Calu3 (cell line): ENCODE measurements around the gene OS9. TPM values are rescaled to one million over a fixed set of nuclear protein-coding genes. Genes with fewer than 3 reads are reported as not detected.
A peak's percentile ranks its signal among the peaks of the same experiment; 100 is the strongest.

Experiments used
- BruUV-seq: library from RNA; stranded (reverse); fragments of 400-500 nt; replicated peaks from 2 replicates; lab custom pipeline; 2021; lab: Mats Ljungman, UMichigan
- CTCF ChIA-PET: fragments of 300-600 bp; sonication (Branson Sonifier 250); formaldehyde crosslinking; loops from one replicate; lab custom pipeline; 2022; ENCODE audit warnings: antibody characterized with exemption; lab: Charles Lee
- DNase-seq: peaks from one replicate; pipeline ENCODE4 v3.0.0; 2022
- H3K27ac Mint-ChIP-seq: one replicate; pipeline ENCODE4 v1.8.0; 2022; ENCODE audit warnings: mixed read lengths; ENCODE audit not compliant: unreplicated experiment
- H3K27me3 Mint-ChIP-seq: one replicate; pipeline ENCODE4 v1.8.0; 2022; ENCODE audit warnings: mixed read lengths; ENCODE audit not compliant: unreplicated experiment
- H3K36me3 Mint-ChIP-seq: one replicate; pipeline ENCODE4 v1.8.0; 2022; ENCODE audit warnings: mild to moderate bottlenecking, moderate library complexity, mixed read lengths; ENCODE audit not compliant: insufficient read depth, unreplicated experiment
- H3K4me1 Mint-ChIP-seq: one replicate; pipeline ENCODE4 v1.8.0; 2022; ENCODE audit warnings: mild to moderate bottlenecking, low read depth, mixed read lengths; ENCODE audit not compliant: unreplicated experiment
- H3K4me3 Mint-ChIP-seq: one replicate; pipeline ENCODE4 v1.8.0; 2022; ENCODE audit warnings: mild to moderate bottlenecking, low read depth, moderate library complexity, mixed read lengths; ENCODE audit not compliant: unreplicated experiment
- H3K9me3 Mint-ChIP-seq: one replicate; pipeline ENCODE4 v1.8.0; 2022; ENCODE audit warnings: low read depth, mixed read lengths; ENCODE audit not compliant: unreplicated experiment
- intact Hi-C: fragments of 100-400 bp; cut with micrococcal nuclease; formaldehyde crosslinking; loops from one replicate; pipeline ENCODE4 v1.10.0; 2022; ENCODE audit not compliant: unreplicated experiment
- total RNA-seq: library from RNA; stranded (reverse); gene quantifications from 2 replicates; pipeline ENCODE4 v1.2.3, GENCODE V29; 2022
- TF ChIP-seq, protein P1 (sequence below): fragments of 200-600 bp; IDR thresholded peaks from one replicate; pipeline ENCODE4 v1.8.0; 2022; ENCODE audit warnings: antibody characterized with exemption; ENCODE audit not compliant: unreplicated experiment

The OS9 gene
- total RNA-seq, 1 experiment from 2014 or later = 221 TPM

DNA sequence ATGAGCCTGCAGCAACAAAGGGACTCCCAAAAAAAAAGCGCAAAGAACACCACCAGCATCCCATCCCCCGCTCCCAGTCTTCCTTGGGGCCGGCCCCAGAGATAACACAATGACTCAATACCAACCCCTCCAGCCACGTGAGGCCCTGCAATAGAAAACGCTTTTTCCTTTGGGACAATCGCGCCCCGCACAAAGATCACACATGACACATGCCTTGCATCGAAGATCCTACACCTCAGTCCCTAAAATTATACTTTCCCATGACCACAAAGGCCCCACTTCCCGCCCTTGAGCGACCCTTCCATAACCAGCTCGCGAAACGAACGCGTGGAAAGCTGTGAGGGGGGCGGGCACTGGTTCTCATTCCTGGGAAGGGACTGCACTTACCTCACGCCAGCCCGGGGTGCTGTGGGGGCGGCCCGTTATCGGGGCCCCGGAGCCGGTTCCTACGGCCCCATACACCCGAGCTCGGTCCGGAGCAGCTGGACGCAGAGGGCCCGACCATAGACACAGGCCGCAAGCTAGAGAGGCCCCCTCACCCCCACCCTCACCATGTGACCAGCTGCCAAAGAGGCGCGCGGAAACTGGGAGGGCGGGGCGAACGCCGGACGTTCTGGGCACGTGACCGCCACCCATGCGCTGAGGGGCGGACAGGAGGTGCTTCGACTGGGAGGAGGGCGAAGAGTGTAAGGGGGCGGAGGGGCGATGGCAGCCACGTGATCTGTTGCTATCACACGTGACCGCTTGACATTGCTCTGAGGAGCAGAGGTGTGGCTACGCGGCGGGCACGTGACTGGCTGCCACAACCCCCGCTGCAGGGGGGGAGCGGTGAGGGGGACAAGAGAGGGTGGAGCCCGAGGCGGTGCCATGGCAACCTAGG lies 58.1 kb downstream of the OS9 start, which contains the start of gene CDK4:
Gene CDK4 (minus strand): TSS at position 523 of the 880 bp plus-strand sequence. CDS start 593 bp downstream, outside the sequence.
- no peaks in the 10 kb centered on the region for H3K27me3 Mint-ChIP-seq
- H3K4me1 Mint-ChIP-seq = peaks cover 48% of the 10 kb centered on the region
- TF ChIP-seq, protein P1, sequence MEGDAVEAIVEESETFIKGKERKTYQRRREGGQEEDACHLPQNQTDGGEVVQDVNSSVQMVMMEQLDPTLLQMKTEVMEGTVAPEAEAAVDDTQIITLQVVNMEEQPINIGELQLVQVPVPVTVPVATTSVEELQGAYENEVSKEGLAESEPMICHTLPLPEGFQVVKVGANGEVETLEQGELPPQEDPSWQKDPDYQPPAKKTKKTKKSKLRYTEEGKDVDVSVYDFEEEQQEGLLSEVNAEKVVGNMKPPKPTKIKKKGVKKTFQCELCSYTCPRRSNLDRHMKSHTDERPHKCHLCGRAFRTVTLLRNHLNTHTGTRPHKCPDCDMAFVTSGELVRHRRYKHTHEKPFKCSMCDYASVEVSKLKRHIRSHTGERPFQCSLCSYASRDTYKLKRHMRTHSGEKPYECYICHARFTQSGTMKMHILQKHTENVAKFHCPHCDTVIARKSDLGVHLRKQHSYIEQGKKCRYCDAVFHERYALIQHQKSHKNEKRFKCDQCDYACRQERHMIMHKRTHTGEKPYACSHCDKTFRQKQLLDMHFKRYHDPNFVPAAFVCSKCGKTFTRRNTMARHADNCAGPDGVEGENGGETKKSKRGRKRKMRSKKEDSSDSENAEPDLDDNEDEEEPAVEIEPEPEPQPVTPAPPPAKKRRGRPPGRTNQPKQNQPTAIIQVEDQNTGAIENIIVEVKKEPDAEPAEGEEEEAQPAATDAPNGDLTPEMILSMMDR = no peak
- TSS peak; percentile 69 for BruUV-seq
- DNase-seq = peak; percentile 99
- peak within 1 kb of the TSS; percentile 90 for H3K27ac Mint-ChIP-seq
- CTCF ChIA-PET = no interaction called here
- H3K4me3 Mint-ChIP-seq = peak within 1 kb of the TSS; percentile 99
- H3K36me3 Mint-ChIP-seq = peaks cover 75% of the 10 kb centered on the region
- H3K9me3 Mint-ChIP-seq = no peaks in the 10 kb centered on the region
- intact Hi-C loops = no loop called here

DNA sequence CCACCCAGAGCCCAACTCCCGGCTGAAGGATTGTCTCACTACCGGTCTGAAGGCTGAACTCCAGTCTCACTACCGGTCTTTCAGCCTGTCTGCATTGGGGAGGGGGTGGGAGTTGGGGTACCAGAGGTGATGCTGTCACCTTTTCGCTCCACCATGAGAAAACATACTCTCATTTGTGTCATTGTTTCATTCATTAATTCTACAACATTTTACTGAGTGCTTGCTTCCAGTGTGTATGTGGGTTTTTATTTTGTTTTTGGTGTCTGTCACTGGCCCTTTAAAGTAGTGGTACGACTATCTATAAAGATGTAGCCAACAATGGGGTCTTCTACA lies 58.7 kb downstream of the OS9 start:
- H3K36me3 Mint-ChIP-seq = peaks cover 73% of the 10 kb centered on the region
- H3K4me1 Mint-ChIP-seq = peaks cover 48% of the 10 kb centered on the region
- peak overlapping the region; percentile 99 for H3K4me3 Mint-ChIP-seq
- CTCF ChIA-PET = no interaction called here
- DNase-seq = no peak
- peak overlapping the region; percentile 90 for H3K27ac Mint-ChIP-seq
- H3K27me3 Mint-ChIP-seq = no peaks in the 10 kb centered on the region
- TF ChIP-seq, protein P1 = no peak
- intact Hi-C loops = no loop called here
- no TSS peak for BruUV-seq
- no peaks in the 10 kb centered on the region for H3K9me3 Mint-ChIP-seq

DNA sequence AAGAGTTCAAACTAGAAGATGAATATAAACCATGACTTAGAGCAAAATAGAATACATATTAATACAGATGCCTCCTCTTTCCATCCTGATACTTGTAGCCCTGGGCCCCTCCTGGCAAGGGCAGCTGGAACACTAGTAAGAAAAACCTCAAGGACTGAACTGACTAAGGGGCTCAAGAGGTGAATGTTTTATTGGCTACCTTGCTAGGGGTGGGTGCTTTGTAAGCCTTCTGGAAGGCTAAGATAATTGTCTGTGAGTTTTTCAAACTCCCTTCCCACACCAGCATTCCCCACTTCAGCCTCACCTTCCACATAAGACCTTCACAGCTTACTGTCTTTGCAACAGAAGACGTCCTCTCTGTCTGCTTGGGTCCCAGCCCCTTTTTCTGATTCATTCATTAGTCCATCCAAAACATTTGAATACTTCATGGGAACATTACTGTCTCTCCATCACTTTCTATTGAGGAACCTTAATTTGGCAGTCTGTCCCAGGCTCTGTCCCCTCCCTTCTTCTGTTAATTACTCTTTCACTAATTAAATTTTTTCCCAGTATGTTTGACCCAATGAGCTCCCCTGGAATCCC lies 59.9 kb downstream of the OS9 start:
- Mint-ChIP-seq H3K4me1 (peaks cover 48% of the 10 kb centered on the region), H3K27ac (peak overlapping the region; percentile 82), H3K4me3 (peak overlapping the region; percentile 67), H3K36me3 (peaks cover 64% of the 10 kb centered on the region), H3K27me3 (no peaks in the 10 kb centered on the region), H3K9me3 (no peaks in the 10 kb centered on the region)
- BruUV-seq = no TSS peak
- CTCF ChIA-PET = interaction anchor here (1.0 kb wide), 1 partner anchor 9 kb away, joined by 4 read pairs; the partner anchor contains the start of gene TSPAN31
- TF ChIP-seq, protein P1 = no peak
- no peak for DNase-seq
- intact Hi-C loops = no loop called here

DNA sequence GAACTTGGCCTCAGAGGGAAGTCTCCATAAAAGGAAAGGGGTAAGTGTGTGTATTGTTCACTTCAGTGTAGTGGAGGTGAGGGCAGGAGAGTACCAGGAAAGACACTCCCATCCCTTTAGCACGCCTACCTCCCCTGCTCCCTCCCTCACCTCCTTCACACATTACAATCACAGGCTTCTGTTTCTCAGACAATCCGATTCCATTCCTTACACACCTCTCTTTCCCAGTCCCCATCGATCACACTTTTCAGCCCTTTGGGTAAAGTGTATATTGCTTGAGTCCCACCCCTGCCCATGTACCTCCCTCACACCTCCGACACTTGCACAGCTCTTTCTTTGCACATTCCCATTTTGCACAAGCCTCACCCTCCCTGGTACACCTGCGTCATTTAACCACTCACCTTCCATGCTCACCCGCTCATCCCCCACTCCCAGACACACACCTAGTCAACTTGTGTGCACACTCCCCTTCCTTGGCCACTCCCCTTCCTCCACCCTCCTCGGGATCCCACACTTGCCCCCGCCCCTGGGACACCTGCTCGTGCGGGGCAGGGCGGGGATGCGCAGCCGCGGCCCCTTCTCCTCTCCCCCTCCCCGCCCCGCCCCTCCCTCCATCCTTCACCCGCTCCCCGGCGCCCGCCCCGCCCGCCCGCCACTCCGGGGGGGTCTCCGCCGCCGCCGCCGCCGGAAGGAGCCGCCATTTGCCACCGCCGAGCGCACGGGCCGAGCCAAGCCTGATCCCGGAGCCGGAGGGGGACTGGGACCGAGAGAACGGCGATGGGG lies 60.7 kb downstream of the OS9 start, which contains the start of gene MARCHF9:
Gene MARCHF9 (plus strand): TSS at position 693 of the 783 bp plus-strand sequence. CDS start 426 bp downstream, outside the sequence.
- intact Hi-C loops = no loop called here
- no TSS peak for BruUV-seq
- Mint-ChIP-seq H3K27me3 (no peaks in the 10 kb centered on the region), H3K4me3 (peak within 1 kb of the TSS; percentile 67), H3K36me3 (peaks cover 64% of the 10 kb centered on the region), H3K4me1 (peaks cover 48% of the 10 kb centered on the region), H3K9me3 (no peaks in the 10 kb centered on the region), H3K27ac (peak within 1 kb of the TSS; percentile 82)
- CTCF ChIA-PET = interaction anchor here (1.0 kb wide), 1 partner anchor 10 kb away, joined by 4 read pairs; the partner anchor contains the start of gene TSPAN31
- TF ChIP-seq, protein P1 = no peak
- DNase-seq = peak; percentile 93
